ENCODE results near the gene RARS2. TPM values are rescaled to one million over a fixed set of nuclear protein-coding genes. Genes with fewer than 3 reads are reported as not detected.

Gene RARS2
- total and polyA plus RNA-seq, 9 of the 15 experiments (the other 6 are each of a cell fraction or from before 2014, with no cell fraction given), result 30.0 to 92.7 (median 43.4) TPM

GRCh38 chr6:87600576-87600975, 10.8 kb upstream of the RARS2 start:
- Histone ChIP-seq H4K20me1 (replicated peaks; ENCODE audit: control insufficient read depth, insufficient read depth, low read length) (no peaks in the 10 kb centered on the region), H3K4me2 (ENCODE audit: insufficient read depth, low read length) (no peak overlapping the region), H3K36me3 (ENCODE audit: control insufficient read depth, insufficient read depth, low read length) (peaks cover 25% of the 10 kb centered on the region; the same call in 1 of the 3 replicates), H3K9me1 (ENCODE audit: control insufficient read depth, insufficient read depth, low read length) (no peaks in the 10 kb centered on the region), H3K79me2 (ENCODE audit: control insufficient read depth, insufficient read depth, low read length) (no peaks in the 10 kb centered on the region), H3K9ac (ENCODE audit: insufficient read depth in 1 of 2, low read depth in 2 of 2, low read length in 2 of 2) (no peak overlapping the region), H3K4me1 (replicated peaks in 1 of 2; ENCODE audit: control insufficient read depth in 2 of 2, insufficient read depth in 2 of 2, low read length in 2 of 2) (no peaks in the 10 kb centered on the region), H2AFZ (ENCODE audit: low read depth, low read length) (no peak overlapping the region), H3K27ac (ENCODE audit: extremely low read depth, low read depth, low read length) (no peak overlapping the region), H3K9me3 (replicated peaks; ENCODE audit: control insufficient read depth, insufficient read depth, low read depth, low read length) (no peaks in the 10 kb centered on the region), H3K4me3 (no peak overlapping the region), H3K27me3 (ENCODE audit: control insufficient read depth in 2 of 2, insufficient read depth in 2 of 2, low read length in 2 of 2) (no peaks in the 10 kb centered on the region)
- intact Hi-C loops (cut with micrococcal nuclease) (no loop called here), in situ Hi-C loops (cut with MboI) (no loop called here)
- WGBS (ENCODE audit: insufficient coverage, low coverage, missing lambda C conversion rate), result 80% methylated on average over 1 of the region's 1 CpG
- CTCF ChIA-PET (ENCODE audit: low intra/inter-chr PET ratio), result no interaction called here
- TF ChIP-seq FOXM1 (IDR thresholded peaks at IDR 0.05; ENCODE audit: low read depth) (no peak), FOXM1 (CRISPR knock-in tag; IDR thresholded peaks at IDR 0.05; ENCODE audit: low read depth) (no peak), RCOR1 (IDR thresholded peaks at IDR 0.05; ENCODE audit: borderline replicate concordance in 1 of 2, low read depth in 2 of 2, low read length in 2 of 2) (no peak), ZNF75A (CRISPR knock-in tag; IDR thresholded peaks at IDR 0.05) (no peak), RAD21 (CRISPR knock-in tag; conservative IDR thresholded peaks at IDR 0.05 in 1 of 2, IDR thresholded peaks at IDR 0.05 in 1 of 2) (no peak), PURB (CRISPR knock-in tag; IDR thresholded peaks at IDR 0.05; ENCODE audit: low read depth) (no peak), RNF219 (CRISPR knock-in tag; IDR thresholded peaks at IDR 0.05) (no peak), HNRNPK (IDR thresholded peaks at IDR 0.05; ENCODE audit: low read depth, low read length, poor library complexity, severe bottlenecking) (no peak), XRCC4 (IDR thresholded peaks at IDR 0.05; ENCODE audit: extremely low read depth, insufficient read depth, insufficient read length) (no peak), BMI1 (IDR thresholded peaks at IDR 0.05; ENCODE audit: low read length) (no peak), SAFB2 (IDR thresholded peaks at IDR 0.05; ENCODE audit: borderline replicate concordance, low read depth, low read length, severe bottlenecking) (no peak), HLTF (IDR thresholded peaks at IDR 0.05) (no peak), BDP1 (IDR thresholded peaks at IDR 0.05; ENCODE audit: insufficient read depth, insufficient read length) (no peak), CREB1 (IDR thresholded peaks at IDR 0.05) (no peak), CREB1 (CRISPR knock-in tag; IDR thresholded peaks at IDR 0.05) (no peak), ZNF436 (CRISPR knock-in tag; IDR thresholded peaks at IDR 0.05) (no peak), RNF2 (IDR thresholded peaks at IDR 0.05) (no peak)
- BruUV-seq (replicated peaks), result no TSS peak
- FAIRE-seq (no peak), ATAC-seq (no peak), DNase-seq (ENCODE audit: extremely low read depth in 1 of 4, low spot score in 3 of 4) (no peak)
- POLR2A ChIA-PET, result no interaction called here

Measured in K562 (cell line).